DOHH2 (cell line): Measurements from ENCODE around the gene TBL3.

ENCODE experiments used
- H3F3A ChIP-seq: fragments of 200-600 bp; sonication (generic), shearing (Covaris generic); 2 replicates; pipeline ENCODE4 v1.6.0; 2016; ENCODE audit warnings: antibody characterized with exemption, mild to moderate bottlenecking; ENCODE audit not compliant: control insufficient read depth, insufficient read depth
- H3K27ac ChIP-seq: fragments of 200-600 bp; sonication (generic); 2 replicates; pipeline ENCODE4 v1.5.1; 2014; ENCODE audit warnings: low read depth, mild to moderate bottlenecking, low read length, moderate library complexity
- H3K27me3 ChIP-seq: fragments of 200-600 bp; sonication (generic); 2 replicates; pipeline ENCODE4 v1.6.1; 2014; ENCODE audit warnings: mild to moderate bottlenecking, low read length, mixed read lengths; ENCODE audit not compliant: control insufficient read depth
- H3K36me3 ChIP-seq: fragments of 200-600 bp; sonication (generic); 2 replicates; pipeline ENCODE4 v1.6.1; 2014; ENCODE audit warnings: mild to moderate bottlenecking, low read length, moderate library complexity, mixed read lengths; ENCODE audit not compliant: control insufficient read depth
- H3K4me1 ChIP-seq: fragments of 200-600 bp; sonication (generic); 2 replicates; pipeline ENCODE4 v1.6.1; 2014; ENCODE audit warnings: mild to moderate bottlenecking, low read length, mixed read lengths; ENCODE audit not compliant: control insufficient read depth
- H3K4me2 ChIP-seq: fragments of 200-600 bp; sonication (generic); 2 replicates; pipeline ENCODE4 v1.6.0; 2014; ENCODE audit warnings: mild to moderate bottlenecking, low read length, moderate library complexity
- H3K4me3 ChIP-seq: fragments of 200-600 bp; sonication (generic); 2 replicates; pipeline ENCODE4 v1.5.1; 2014; ENCODE audit warnings: mild to moderate bottlenecking, low read length, mixed read lengths
- H3K79me2 ChIP-seq: fragments of 200-600 bp; sonication (generic); 2 replicates; pipeline ENCODE4 v1.6.1; 2014; ENCODE audit warnings: mild to moderate bottlenecking, low read length, mixed read lengths; ENCODE audit not compliant: control insufficient read depth
- H3K9me2 ChIP-seq: fragments of 200-600 bp; sonication (generic); replicated peaks from 2 replicates; pipeline ENCODE4 v1.6.1; 2014; ENCODE audit warnings: mild to moderate bottlenecking, low read length, mixed read lengths; ENCODE audit not compliant: control insufficient read depth
- H3K9me3 ChIP-seq: fragments of 200-600 bp; sonication (generic); 2 replicates; pipeline ENCODE4 v1.6.1; 2014; ENCODE audit warnings: antibody characterized with exemption, low read length, mixed read lengths; ENCODE audit not compliant: control insufficient read depth, insufficient read depth
- H4K20me1 ChIP-seq: fragments of 200-600 bp; sonication (generic); 2 replicates; pipeline ENCODE4 v1.6.0; 2014; ENCODE audit warnings: low read depth, mild to moderate bottlenecking, antibody characterized with exemption, low read length, moderate library complexity; ENCODE audit not compliant: control insufficient read depth, insufficient read depth
- EZH2phosphoT487 ChIP-seq: fragments of 200-600 bp; sonication (generic); IDR thresholded peaks from 2 replicates; pipeline ENCODE4 v1.6.1; 2017; ENCODE audit warnings: borderline replicate concordance, mild to moderate bottlenecking, antibody characterized with exemption, low read length, moderate library complexity, mixed read lengths
- TF ChIP-seq, protein P1 (sequence below): fragments of 200-600 bp; sonication (generic); IDR thresholded peaks from one replicate; pipeline ENCODE4 v1.5.1; 2014; ENCODE audit warnings: antibody characterized with exemption, mild to moderate bottlenecking, low read depth, low read length; ENCODE audit not compliant: poor library complexity, severe bottlenecking

TBL3 gene

DNA sequence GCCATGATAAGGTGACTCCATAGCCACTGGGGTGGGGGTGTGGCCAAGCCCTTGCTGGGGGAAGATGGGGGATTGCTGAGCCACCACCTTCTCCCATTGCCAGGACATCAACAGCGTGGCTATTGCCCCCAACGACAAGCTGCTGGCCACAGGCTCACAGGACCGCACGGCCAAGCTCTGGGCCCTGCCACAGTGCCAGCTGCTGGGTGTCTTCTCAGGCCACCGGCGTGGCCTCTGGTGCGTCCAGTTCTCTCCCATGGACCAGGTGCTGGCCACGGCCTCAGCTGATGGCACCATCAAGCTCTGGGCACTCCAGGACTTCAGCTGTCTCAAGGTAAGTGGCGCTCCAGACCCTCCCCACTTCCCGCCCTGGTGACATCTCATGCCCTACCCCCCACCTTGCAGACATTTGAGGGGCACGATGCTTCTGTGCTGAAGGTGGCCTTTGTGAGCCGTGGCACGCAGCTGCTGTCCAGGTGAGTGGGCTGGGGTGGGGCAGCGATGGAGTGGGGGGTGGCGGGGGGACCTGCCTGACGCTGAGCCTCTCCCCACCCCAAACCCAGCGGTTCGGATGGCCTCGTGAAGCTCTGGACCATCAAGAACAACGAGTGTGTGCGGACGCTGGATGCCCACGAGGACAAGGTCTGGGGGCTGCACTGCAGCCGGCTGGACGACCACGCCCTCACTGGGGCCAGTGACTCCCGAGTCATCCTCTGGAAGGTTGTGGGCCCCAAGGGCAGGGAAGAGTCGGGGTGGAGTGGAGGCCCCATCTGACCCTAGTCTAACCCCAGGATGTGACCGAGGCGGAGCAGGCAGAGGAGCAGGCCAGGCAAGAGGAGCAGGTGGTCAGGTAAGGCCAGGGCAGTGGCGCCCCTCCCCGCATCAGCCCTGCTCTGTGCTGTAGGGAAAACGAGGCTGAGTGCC, 5.4 kb downstream of the TBL3 start:
- Histone ChIP-seq H3K27ac (no peak overlapping the region), H4K20me1 (no peaks in the 10 kb centered on the region), H3K36me3 (peaks cover 55% of the 10 kb centered on the region), H3K79me2 (peaks cover 24% of the 10 kb centered on the region), H3K4me2 (no peak overlapping the region), H3K4me3 (no peak overlapping the region), H3K4me1 (peaks cover 21% of the 10 kb centered on the region), H3K27me3 (peaks cover 22% of the 10 kb centered on the region), H3K9me2 (no peaks in the 10 kb centered on the region), H3F3A (peaks cover 8% of the 10 kb centered on the region), H3K9me3 (no peaks in the 10 kb centered on the region)
- TF ChIP-seq, protein P1, sequence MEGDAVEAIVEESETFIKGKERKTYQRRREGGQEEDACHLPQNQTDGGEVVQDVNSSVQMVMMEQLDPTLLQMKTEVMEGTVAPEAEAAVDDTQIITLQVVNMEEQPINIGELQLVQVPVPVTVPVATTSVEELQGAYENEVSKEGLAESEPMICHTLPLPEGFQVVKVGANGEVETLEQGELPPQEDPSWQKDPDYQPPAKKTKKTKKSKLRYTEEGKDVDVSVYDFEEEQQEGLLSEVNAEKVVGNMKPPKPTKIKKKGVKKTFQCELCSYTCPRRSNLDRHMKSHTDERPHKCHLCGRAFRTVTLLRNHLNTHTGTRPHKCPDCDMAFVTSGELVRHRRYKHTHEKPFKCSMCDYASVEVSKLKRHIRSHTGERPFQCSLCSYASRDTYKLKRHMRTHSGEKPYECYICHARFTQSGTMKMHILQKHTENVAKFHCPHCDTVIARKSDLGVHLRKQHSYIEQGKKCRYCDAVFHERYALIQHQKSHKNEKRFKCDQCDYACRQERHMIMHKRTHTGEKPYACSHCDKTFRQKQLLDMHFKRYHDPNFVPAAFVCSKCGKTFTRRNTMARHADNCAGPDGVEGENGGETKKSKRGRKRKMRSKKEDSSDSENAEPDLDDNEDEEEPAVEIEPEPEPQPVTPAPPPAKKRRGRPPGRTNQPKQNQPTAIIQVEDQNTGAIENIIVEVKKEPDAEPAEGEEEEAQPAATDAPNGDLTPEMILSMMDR: no peak
- TF ChIP-seq EZH2phosphoT487: no peak

DNA sequence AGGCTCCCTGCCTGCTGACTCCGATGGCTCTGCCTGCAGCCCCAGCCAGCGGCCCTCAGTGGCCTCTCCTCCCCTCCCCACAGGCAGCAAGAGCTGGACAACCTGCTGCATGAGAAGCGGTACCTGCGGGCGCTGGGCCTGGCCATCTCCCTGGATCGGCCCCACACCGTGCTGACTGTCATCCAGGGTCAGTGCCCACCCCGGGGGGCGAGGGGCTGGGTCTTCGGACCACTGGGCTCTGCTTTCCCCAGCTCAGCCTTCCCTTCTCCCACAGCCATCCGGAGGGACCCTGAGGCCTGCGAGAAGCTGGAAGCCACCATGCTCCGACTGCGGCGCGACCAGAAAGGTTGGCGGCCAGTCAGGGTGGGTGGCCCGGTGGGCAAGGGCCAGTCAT, 6.0 kb downstream of the TBL3 start:
- peaks cover 16% of the 10 kb centered on the region for H3K4me1 ChIP-seq
- H3K27me3 ChIP-seq: peaks cover 29% of the 10 kb centered on the region

DNA sequence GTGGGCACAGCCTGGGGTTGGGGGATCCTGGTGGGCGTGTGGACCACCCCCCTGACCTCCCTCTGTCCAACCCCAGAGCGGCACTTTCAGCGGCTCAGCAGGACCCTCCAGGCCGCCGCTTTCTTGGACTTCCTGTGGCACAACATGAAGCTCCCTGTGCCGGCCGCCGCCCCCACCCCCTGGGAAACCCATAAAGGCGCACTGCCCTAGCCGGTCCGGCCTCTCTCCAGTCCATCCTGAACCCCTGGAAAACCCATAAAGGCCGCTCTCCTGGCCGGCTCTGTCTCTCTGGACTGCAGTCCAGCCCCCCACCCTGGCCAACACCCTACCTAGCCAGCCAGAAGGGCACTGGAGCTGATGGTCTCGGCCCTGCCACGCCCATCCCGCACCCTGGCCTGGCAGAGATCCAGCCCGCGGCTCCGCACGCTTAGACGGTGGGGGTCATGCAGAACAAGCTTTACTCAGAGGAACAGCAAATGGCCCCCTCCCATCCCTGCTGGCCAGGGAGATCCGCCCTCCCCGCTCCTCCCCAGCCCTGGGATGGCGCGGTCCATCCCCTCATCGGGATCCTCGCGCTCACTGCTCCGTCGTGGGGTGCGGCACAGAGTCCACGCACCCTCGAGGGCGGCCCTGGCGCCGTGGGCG, 6.7 kb downstream of the TBL3 start:
- no peaks in the 10 kb centered on the region for H3K9me2 ChIP-seq
- H4K20me1 ChIP-seq: no peaks in the 10 kb centered on the region
- H3K4me1 ChIP-seq: peaks cover 13% of the 10 kb centered on the region
- no peak overlapping the region for H3K4me2 ChIP-seq
- H3K9me3 ChIP-seq: no peaks in the 10 kb centered on the region
- H3F3A ChIP-seq: peaks cover 8% of the 10 kb centered on the region
- H3K27ac ChIP-seq: no peak overlapping the region
- H3K27me3 ChIP-seq: peaks cover 36% of the 10 kb centered on the region
- TF ChIP-seq, protein P1: no peak
- TF ChIP-seq EZH2phosphoT487: no peak
- H3K79me2 ChIP-seq: peaks cover 11% of the 10 kb centered on the region
- H3K4me3 ChIP-seq: no peak overlapping the region
- peaks cover 54% of the 10 kb centered on the region for H3K36me3 ChIP-seq

More for the DNA sequence above, 6.0 kb downstream of the TBL3 start:
- Histone ChIP-seq H3K27ac (no peak overlapping the region), H3K36me3 (peaks cover 54% of the 10 kb centered on the region), H3K9me3 (no peaks in the 10 kb centered on the region), H4K20me1 (no peaks in the 10 kb centered on the region), H3K4me3 (no peak overlapping the region), H3K79me2 (peaks cover 18% of the 10 kb centered on the region), H3K9me2 (no peaks in the 10 kb centered on the region), H3F3A (peaks cover 8% of the 10 kb centered on the region), H3K4me2 (no peak overlapping the region)
- no peak for TF ChIP-seq EZH2phosphoT487
- TF ChIP-seq, protein P1: no peak
